Activated naive CD8-positive, alpha-beta T cell treated with anti-CD3 and anti-CD28 coated beads for 36 hours (primary cell): ENCODE results near the gene TANC1. TPM values are rescaled to one million over a fixed set of nuclear protein-coding genes. Genes with fewer than 3 reads are reported as not detected.

Experiments
- DNase-seq: peaks from one replicate; pipeline ENCODE4 v3.0.0; 2021
- H3K27ac Mint-ChIP-seq: one replicate; pipeline ENCODE4 v1.8.0; 2022; ENCODE audit warnings: mild to moderate bottlenecking, moderate library complexity, mixed read lengths
- H3K27me3 Mint-ChIP-seq: one replicate; pipeline ENCODE4 v1.8.0; 2022; ENCODE audit warnings: mild to moderate bottlenecking, mixed read lengths
- H3K36me3 Mint-ChIP-seq: one replicate; pipeline ENCODE4 v1.8.0; 2021; ENCODE audit warnings: mild to moderate bottlenecking, mixed read lengths
- H3K4me1 Mint-ChIP-seq: one replicate; pipeline ENCODE4 v1.8.0; 2021; ENCODE audit warnings: mixed read lengths
- H3K4me3 Mint-ChIP-seq: one replicate; pipeline ENCODE4 v1.8.0; 2022; ENCODE audit warnings: mild to moderate bottlenecking, moderate library complexity, mixed read lengths
- H3K9me3 Mint-ChIP-seq: one replicate; pipeline ENCODE4 v1.8.0; 2022; ENCODE audit warnings: mixed read lengths
- total RNA-seq, 2 experiments: library from RNA; stranded (reverse); gene quantifications; one replicate each; pipeline ENCODE4 v1.2.3, GENCODE V29; 2021

TANC1 gene
- total RNA-seq, result 1 to 10 TPM in 1 of 2 experiments, under 1 TPM in 1; 0.97 to 1.0 TPM

DNA sequence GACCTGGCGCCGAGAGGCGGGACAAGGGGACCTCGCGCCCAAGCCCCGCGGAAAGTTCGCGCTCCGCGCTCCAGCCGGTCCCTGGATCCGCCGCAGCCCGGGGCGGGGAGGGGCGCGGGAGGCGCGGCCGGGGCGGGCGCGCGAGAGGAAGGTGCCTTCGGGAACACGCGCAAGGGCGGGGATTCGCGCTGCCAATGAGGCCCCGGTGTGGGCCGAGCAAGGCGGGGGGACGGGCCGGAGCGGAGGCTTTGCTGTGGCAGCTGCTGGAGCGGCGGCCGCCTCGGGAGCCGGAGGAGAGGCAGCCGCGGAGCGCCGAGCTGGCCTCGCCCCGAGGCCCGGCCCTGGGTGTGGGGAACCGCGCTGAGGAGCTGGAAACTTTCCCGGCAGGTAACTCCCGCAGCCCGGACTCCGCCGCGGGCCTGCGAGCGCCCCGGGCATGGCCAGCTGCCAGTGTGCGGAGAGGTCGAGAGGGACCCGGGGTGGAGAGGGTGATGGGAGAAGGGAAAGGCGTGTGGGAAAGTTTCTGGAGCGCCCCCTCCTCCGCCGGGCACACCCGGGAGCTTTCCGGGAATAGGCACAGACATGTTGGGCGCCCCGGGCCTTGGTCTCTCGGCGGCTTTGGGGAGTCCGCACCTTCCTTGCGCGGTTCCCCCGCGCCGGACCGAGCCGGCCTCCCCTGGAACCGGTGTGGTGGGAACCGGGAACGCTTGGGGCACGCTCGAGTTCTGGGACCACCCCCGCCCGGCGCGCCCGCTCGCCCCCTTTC is at the start of gene TANC1:
Gene TANC1, plus strand, starts transcription at position 245 of the 766 bp plus-strand sequence. CDS start 97,271 bp downstream, outside the sequence.
- Mint-ChIP-seq H3K27ac (no peak within 1 kb of the TSS), H3K9me3 (no peaks in the 10 kb centered on the region), H3K36me3 (no peaks in the 10 kb centered on the region), H3K4me1 (peaks cover 8% of the 10 kb centered on the region), H3K4me3 (peak within 1 kb of the TSS; percentile 79), H3K27me3 (peaks cover 66% of the 10 kb centered on the region)
- DNase-seq, result peak; percentile 83

DNA sequence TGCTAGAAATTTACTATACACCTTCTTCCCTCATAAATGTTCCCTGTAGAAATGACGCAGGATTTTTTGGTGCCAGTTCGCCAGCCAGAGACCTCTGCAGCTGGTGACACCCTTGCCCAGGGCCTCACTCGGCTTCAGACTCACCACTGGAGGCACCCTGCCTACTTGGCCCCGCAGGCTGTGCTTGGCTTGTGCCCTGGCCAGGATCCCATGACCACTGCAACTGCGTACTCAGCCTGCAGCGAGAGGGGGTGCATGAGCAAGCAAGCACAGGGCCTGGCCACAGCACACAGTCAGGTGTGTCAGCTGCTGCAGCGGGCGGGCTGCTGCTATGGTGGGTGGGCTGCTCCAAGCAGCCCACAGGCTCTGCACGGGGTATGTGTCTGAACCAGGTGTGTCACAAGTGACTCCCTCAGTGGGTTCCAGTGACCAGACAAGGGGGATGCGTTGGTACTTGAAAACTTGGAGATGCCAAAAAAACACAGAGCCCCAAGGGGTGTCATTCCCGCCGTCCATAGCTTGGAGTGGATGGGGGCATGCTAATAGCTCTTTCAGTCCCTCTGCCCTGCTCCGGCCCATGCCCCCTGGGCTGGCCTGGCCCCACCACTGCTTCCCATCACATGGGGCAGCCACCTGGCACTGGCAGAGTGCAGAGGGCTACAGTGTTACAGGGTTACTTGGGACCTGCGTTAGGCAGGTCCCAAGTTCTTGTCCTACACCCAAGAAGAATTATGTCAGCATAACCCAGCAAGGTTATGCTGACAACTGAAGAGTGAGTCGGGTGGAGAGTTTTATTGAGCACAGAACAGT is 46.6 kb upstream of the TANC1 start:
- H3K4me1 Mint-ChIP-seq, result no peaks in the 10 kb centered on the region
- H3K27me3 Mint-ChIP-seq, result no peaks in the 10 kb centered on the region
- no peak for DNase-seq
- no peaks in the 10 kb centered on the region for H3K9me3 Mint-ChIP-seq
- no peak overlapping the region for H3K27ac Mint-ChIP-seq
- no peaks in the 10 kb centered on the region for H3K36me3 Mint-ChIP-seq
- H3K4me3 Mint-ChIP-seq, result no peak overlapping the region

- Mint-ChIP-seq H3K36me3 (no peaks in the 10 kb centered on the region), H3K4me3 (no peak overlapping the region), H3K27me3 (no peaks in the 10 kb centered on the region), H3K9me3 (no peaks in the 10 kb centered on the region), H3K27ac (no peak overlapping the region), H3K4me1 (no peaks in the 10 kb centered on the region)
- DNase-seq, result no peak
Observed at GRCh38 chr2:158922601-158923000, 45.8 kb upstream of the TANC1 start.

DNA sequence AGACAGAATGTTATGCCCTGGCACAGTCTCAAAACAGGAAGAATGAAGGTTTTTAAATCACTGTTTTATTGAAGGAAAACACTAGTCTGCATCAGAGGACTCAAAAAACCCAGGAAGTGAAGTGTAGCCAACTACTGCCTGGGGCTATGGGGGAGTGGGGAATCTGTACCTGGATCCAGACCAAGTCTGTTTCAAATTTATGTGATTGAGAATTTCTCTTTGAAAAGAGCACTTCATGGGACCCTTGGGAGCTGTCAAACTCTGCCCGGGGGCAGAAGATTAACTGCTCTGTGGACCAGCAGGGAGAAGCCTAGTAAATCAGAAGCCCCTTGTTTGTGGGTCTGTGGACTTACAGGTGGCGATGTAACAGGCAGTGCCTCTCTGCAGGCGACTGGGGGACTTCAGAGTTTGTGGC is 45.3 kb upstream of the TANC1 start:
- no peak overlapping the region for H3K27ac Mint-ChIP-seq
- no peak for DNase-seq
- H3K9me3 Mint-ChIP-seq, result no peaks in the 10 kb centered on the region
- no peaks in the 10 kb centered on the region for H3K27me3 Mint-ChIP-seq
- H3K36me3 Mint-ChIP-seq, result no peaks in the 10 kb centered on the region
- H3K4me1 Mint-ChIP-seq, result no peaks in the 10 kb centered on the region
- H3K4me3 Mint-ChIP-seq, result no peak overlapping the region

DNA sequence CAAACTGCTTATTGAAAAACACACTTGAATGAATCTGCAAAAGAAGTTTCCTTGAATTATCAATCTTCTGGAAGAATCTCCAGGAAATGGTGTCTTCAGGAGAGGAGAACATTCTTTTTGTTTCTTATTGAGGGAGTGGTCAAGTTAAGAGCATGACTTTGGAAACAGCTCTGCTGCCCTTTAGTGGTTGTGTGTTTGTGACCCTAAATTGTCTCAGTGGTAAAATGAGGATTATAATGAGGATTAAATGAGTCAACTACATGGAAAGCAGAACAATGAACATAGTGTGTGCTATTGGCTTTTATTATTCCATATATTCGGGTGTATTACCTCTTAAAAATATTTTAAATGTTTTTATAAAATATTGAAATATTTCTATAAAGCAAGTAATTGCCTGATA is 44.8 kb upstream of the TANC1 start:
- H3K27me3 Mint-ChIP-seq, result no peaks in the 10 kb centered on the region
- H3K36me3 Mint-ChIP-seq, result no peaks in the 10 kb centered on the region
- H3K4me1 Mint-ChIP-seq, result no peaks in the 10 kb centered on the region
- no peak overlapping the region for H3K4me3 Mint-ChIP-seq
- no peak for DNase-seq
- no peak overlapping the region for H3K27ac Mint-ChIP-seq
- peaks cover under 1% of the 10 kb centered on the region for H3K9me3 Mint-ChIP-seq

- no peaks in the 10 kb centered on the region for H3K4me1 Mint-ChIP-seq
- no peak for DNase-seq
- no peak overlapping the region for H3K27ac Mint-ChIP-seq
- peaks cover 6% of the 10 kb centered on the region for H3K9me3 Mint-ChIP-seq
- no peaks in the 10 kb centered on the region for H3K36me3 Mint-ChIP-seq
- H3K4me3 Mint-ChIP-seq, result no peak overlapping the region
- H3K27me3 Mint-ChIP-seq, result no peaks in the 10 kb centered on the region
Observed at GRCh38 chr2:158926478-158926948, 41.9 kb upstream of the TANC1 start.

DNA sequence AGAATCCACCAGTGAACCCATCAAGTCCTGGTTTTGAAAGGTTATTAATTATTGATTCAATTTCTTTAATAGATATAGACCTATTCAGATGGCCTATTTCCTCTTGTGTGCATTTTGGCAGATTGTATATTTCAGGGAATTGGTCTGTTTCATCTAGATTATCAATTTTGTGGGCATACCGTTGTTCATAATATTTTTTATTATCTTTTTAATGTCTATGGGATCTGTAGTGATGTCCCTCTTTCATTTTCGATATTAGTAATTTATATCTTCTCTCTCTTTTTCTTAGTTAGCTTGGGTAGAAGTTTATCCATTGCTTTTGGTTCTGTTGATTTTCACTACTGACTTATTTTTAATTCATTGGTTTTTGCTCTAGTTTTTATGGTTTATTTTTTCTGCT is 39.9 kb upstream of the TANC1 start:
- Mint-ChIP-seq H3K27ac (no peak overlapping the region), H3K4me3 (no peak overlapping the region), H3K9me3 (peaks cover 6% of the 10 kb centered on the region), H3K4me1 (no peaks in the 10 kb centered on the region), H3K27me3 (no peaks in the 10 kb centered on the region), H3K36me3 (no peaks in the 10 kb centered on the region)
- DNase-seq, result no peak

DNA sequence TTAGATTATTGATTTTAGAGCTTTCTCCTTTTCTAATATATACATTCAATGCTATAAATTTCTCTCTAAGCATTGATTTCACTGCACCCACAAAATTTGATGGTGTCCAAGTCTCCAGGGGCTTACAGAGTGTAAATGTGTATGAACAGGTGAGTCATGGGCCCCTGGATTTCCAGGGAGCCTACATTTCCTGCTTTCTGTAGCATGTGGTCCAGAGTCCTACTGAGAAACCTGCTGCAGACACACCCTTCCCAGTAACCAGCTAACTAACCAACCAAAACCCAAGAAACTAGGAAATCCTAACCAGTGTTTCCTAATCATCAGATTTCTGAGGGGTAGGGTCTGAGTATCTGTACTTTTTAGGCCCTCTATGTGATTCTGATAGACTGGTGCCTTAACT is 39.5 kb upstream of the TANC1 start:
- no peak for DNase-seq
- Mint-ChIP-seq H3K36me3 (no peaks in the 10 kb centered on the region), H3K4me3 (no peak overlapping the region), H3K4me1 (no peaks in the 10 kb centered on the region), H3K27ac (no peak overlapping the region), H3K9me3 (peaks cover 6% of the 10 kb centered on the region), H3K27me3 (no peaks in the 10 kb centered on the region)

- no peaks in the 10 kb centered on the region for H3K4me1 Mint-ChIP-seq
- no peak overlapping the region for H3K4me3 Mint-ChIP-seq
- no peaks in the 10 kb centered on the region for H3K27me3 Mint-ChIP-seq
- no peaks in the 10 kb centered on the region for H3K36me3 Mint-ChIP-seq
- peaks cover 6% of the 10 kb centered on the region for H3K9me3 Mint-ChIP-seq
- no peak overlapping the region for H3K27ac Mint-ChIP-seq
- no peak for DNase-seq
Observed at GRCh38 chr2:158931572-158931971, 36.9 kb upstream of the TANC1 start.

GRCh38 chr2:158932131-158932645 is 36.3 kb upstream of the TANC1 start:
- no peak overlapping the region for H3K27ac Mint-ChIP-seq
- no peaks in the 10 kb centered on the region for H3K4me1 Mint-ChIP-seq
- H3K27me3 Mint-ChIP-seq, result no peaks in the 10 kb centered on the region
- no peak for DNase-seq
- no peaks in the 10 kb centered on the region for H3K36me3 Mint-ChIP-seq
- peaks cover 6% of the 10 kb centered on the region for H3K9me3 Mint-ChIP-seq
- H3K4me3 Mint-ChIP-seq, result no peak overlapping the region

DNA sequence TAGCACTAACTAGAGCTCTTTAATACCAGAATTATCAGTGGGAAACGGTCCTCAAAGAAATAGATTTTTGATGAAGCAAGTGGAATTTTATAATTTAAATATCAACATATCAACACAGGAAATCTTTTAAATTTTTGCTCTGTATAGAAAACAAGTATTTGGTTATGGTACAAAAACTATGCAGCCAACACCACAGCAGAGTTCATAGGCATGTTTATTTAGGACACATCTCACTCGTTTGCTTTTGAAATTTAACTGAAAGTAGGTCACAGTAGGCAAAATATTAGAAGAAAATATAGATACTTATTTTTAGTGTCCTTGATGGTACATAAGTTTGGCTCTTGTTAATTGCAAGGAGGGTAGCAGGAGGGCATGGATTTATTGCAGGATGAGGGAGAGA is 34.3 kb upstream of the TANC1 start:
- H3K36me3 Mint-ChIP-seq, result no peaks in the 10 kb centered on the region
- no peak overlapping the region for H3K4me3 Mint-ChIP-seq
- no peaks in the 10 kb centered on the region for H3K27me3 Mint-ChIP-seq
- H3K27ac Mint-ChIP-seq, result no peak overlapping the region
- no peaks in the 10 kb centered on the region for H3K4me1 Mint-ChIP-seq
- DNase-seq, result no peak
- peaks cover 2% of the 10 kb centered on the region for H3K9me3 Mint-ChIP-seq

DNA sequence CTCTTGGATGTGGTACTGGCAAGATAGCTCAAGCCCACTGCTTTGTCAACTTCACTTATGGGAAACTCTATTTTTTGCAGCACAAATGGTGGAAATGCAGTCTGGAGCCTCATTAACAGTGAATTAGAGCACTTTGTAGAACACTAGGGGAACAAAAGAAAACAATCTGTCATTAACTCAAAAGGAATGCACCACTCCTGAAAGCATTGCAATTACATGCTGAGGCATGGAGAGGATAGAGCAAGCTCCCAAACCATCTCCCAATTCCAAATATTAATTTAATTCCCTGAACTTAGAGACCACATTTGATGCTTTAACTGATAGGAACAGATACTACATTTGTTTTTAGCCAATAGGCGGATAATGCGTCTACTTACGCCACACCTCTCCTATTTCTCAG is 32.8 kb upstream of the TANC1 start:
- Mint-ChIP-seq H3K4me1 (no peaks in the 10 kb centered on the region), H3K9me3 (no peaks in the 10 kb centered on the region), H3K27ac (no peak overlapping the region), H3K36me3 (no peaks in the 10 kb centered on the region), H3K27me3 (no peaks in the 10 kb centered on the region), H3K4me3 (no peak overlapping the region)
- DNase-seq, result no peak

- Mint-ChIP-seq H3K9me3 (no peaks in the 10 kb centered on the region), H3K36me3 (no peaks in the 10 kb centered on the region), H3K4me3 (no peak overlapping the region)
Observed at GRCh38 chr2:158936978-158937377, 31.5 kb upstream of the TANC1 start.

DNA sequence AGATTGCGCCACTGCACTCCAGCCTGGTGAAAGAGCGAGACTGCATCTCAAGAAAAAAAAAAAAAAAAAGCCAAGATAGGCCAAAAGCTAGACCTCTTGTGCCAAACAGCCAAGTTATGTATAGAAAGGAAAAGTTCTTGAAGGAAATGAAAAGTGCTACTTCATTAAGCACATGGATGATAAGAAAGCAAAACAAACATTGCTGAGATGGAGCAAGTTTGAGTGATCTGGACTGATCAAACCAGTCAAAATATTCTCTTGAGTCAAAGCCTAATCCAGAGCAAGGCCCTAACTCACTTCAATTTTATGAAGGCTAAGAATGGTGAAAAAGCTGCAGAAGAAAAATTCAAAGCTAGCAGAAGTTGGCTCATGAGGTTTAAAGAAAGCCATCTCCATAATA is 28.1 kb upstream of the TANC1 start:
- no peak for DNase-seq
- Mint-ChIP-seq H3K27me3 (no peaks in the 10 kb centered on the region), H3K9me3 (no peaks in the 10 kb centered on the region), H3K4me1 (no peaks in the 10 kb centered on the region), H3K27ac (no peak overlapping the region), H3K4me3 (no peak overlapping the region), H3K36me3 (no peaks in the 10 kb centered on the region)

More at GRCh38 chr2:158936978-158937377, 31.5 kb upstream of the TANC1 start:
- no peak overlapping the region for H3K27ac Mint-ChIP-seq
- no peak for DNase-seq
- H3K4me1 Mint-ChIP-seq, result no peaks in the 10 kb centered on the region
- H3K27me3 Mint-ChIP-seq, result no peaks in the 10 kb centered on the region

DNA sequence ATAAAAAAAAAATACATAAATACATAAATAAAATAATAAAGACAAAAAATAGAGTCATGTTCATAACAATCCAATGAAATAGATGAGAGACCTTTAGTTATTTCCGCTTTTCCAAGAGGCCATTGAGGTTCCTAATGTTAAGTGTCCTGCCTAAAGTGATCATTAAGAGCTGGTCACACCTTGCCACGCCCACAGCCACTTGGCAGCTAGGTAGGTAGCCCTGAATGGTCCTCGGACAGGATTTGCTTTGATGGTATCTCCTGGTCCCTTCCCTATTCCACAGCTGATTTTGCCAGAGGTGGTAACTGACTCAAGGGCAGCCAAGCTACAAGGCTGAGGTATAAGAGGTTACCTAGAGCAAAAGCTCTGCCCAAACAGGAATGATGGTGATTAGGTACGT is 24.5 kb upstream of the TANC1 start:
- Mint-ChIP-seq H3K27me3 (no peaks in the 10 kb centered on the region), H3K4me1 (no peaks in the 10 kb centered on the region), H3K4me3 (no peak overlapping the region), H3K36me3 (peaks cover 1% of the 10 kb centered on the region), H3K27ac (no peak overlapping the region), H3K9me3 (no peaks in the 10 kb centered on the region)
- no peak for DNase-seq
